HepG2 (cell line): ENCODE results near the gene HAGHL. TPM values are rescaled to one million over a fixed set of nuclear protein-coding genes. Genes with fewer than 3 reads are reported as not detected.

Source experiments
- ERF ChIP-seq: IDR thresholded peaks from 2 replicates; pipeline ENCODE4 v1.6.1; 2018; ENCODE audit warnings: missing biosample characterization, missing genetic modification reagents
- LCORL ChIP-seq, 2 experiments: fragments of 450-650 bp in 1 of 2; sonication (generic) in 1 of 2; formaldehyde crosslinking in 1 of 2; IDR thresholded peaks; 2 replicates each; pipeline versions ENCODE4 v1.5.0 to v1.6.1; 2017 to 2020; ENCODE audit warnings: antibody characterized with exemption in 1 of 2, missing genetic modification reagents in 1 of 2
- MTF2 ChIP-seq: sonication (generic); formaldehyde crosslinking; IDR thresholded peaks from 2 replicates; pipeline ENCODE4 v1.5.0; 2020; ENCODE audit warnings: missing genetic modification reagents, borderline replicate concordance
- REL ChIP-seq: sonication (generic); formaldehyde crosslinking; conservative IDR thresholded peaks from 2 replicates; pipeline ENCODE4 v1.8.0; 2022; ENCODE audit warnings: mild to moderate bottlenecking, missing genetic modification reagents, moderate library complexity
- REPIN1 ChIP-seq: sonication (generic); formaldehyde crosslinking; IDR thresholded peaks from 2 replicates; pipeline ENCODE4 v1.8.0; 2022; ENCODE audit warnings: missing genetic modification reagents, low read depth, mild to moderate bottlenecking, borderline replicate concordance
- SETDB1 ChIP-seq: sonication (generic); formaldehyde crosslinking; IDR thresholded peaks from 2 replicates; pipeline ENCODE4 v1.5.1; 2020; ENCODE audit warnings: missing genetic modification reagents, mild to moderate bottlenecking, borderline replicate concordance
- TAF15 ChIP-seq: fragments of 200-400 bp; formaldehyde crosslinking; IDR thresholded peaks from one replicate; pipeline ENCODE4 v1.6.1; 2018; ENCODE audit warnings: mild to moderate bottlenecking, low read depth, low read length; ENCODE audit not compliant: poor library complexity, severe bottlenecking
- TCF12 ChIP-seq, 2 experiments: fragments of 450-650 bp in 1 of 2; sonication (generic) in 1 of 2; formaldehyde crosslinking in 1 of 2; IDR thresholded peaks; 2 replicates each; pipeline versions ENCODE4 v1.6.1 to v1.8.0; 2017 to 2022; ENCODE audit warnings: antibody characterized with exemption in 1 of 2, mild to moderate bottlenecking in 1 of 2, missing genetic modification reagents in 1 of 2, moderate library complexity in 1 of 2
- THRA ChIP-seq: sonication (generic); formaldehyde crosslinking; IDR thresholded peaks from 2 replicates; pipeline ENCODE4 v1.4.0; 2020; ENCODE audit warnings: missing genetic modification reagents, borderline replicate concordance
- ZBTB42 ChIP-seq: sonication (generic); formaldehyde crosslinking; IDR thresholded peaks from 2 replicates; pipeline ENCODE4 v1.5.0; 2020; ENCODE audit warnings: mild to moderate bottlenecking, missing genetic modification reagents
- ZIK1 ChIP-seq: sonication (generic); formaldehyde crosslinking; IDR thresholded peaks from 2 replicates; pipeline ENCODE4 v1.5.0; 2020; ENCODE audit warnings: mild to moderate bottlenecking, low read depth, missing genetic modification reagents, borderline replicate concordance
- ZNF333 ChIP-seq: sonication (generic); formaldehyde crosslinking; IDR thresholded peaks from 2 replicates; pipeline ENCODE4 v1.4.0; 2020; ENCODE audit warnings: mild to moderate bottlenecking, missing genetic modification reagents, borderline replicate concordance
- ZNF414 ChIP-seq: sonication (generic); formaldehyde crosslinking; IDR thresholded peaks from 2 replicates; pipeline ENCODE4 v1.5.0; 2020; ENCODE audit warnings: missing genetic modification reagents
- ZNF572 ChIP-seq: sonication (generic); formaldehyde crosslinking; IDR thresholded peaks from 2 replicates; pipeline ENCODE4 v1.5.1; 2020; ENCODE audit warnings: mild to moderate bottlenecking, missing genetic modification reagents
- ZNF598 ChIP-seq: sonication (generic); formaldehyde crosslinking; IDR thresholded peaks from 2 replicates; pipeline ENCODE4 v1.5.1; 2020; ENCODE audit warnings: mild to moderate bottlenecking, missing genetic modification reagents, borderline replicate concordance
- polyA plus RNA-seq, 8 experiments: library from polyadenylated mRNA; depleted of rRNA in 3 of 8; stranded (reverse) in 7 of 8; unstranded in 1 of 8; fragments of >200 nt; fragmentation: Illumina TruSeq in 4 of 8; extraction: Trizol in 4 of 8; gene quantifications; 2 replicates each; pipeline versions ENCODE4 v1.2.1 to v1.2.3, GENCODE V29; 2011 to 2016; ENCODE audit warnings: low read depth in 4 of 8, missing spikeins in 1 of 8, mixed read lengths in 1 of 8; ENCODE audit not compliant: insufficient read depth in 1 of 8
- total RNA-seq, 5 experiments: library from RNA; depleted of rRNA; stranded (reverse); fragments of >200 nt; fragmentation: Illumina TruSeq; extraction: Trizol; gene quantifications; 2 replicates each; pipeline ENCODE4 v1.2.3, GENCODE V29; 2016; ENCODE audit warnings: low read depth in 1 of 5
- TF ChIP-seq, protein P1 (sequence below): sonication (generic); formaldehyde crosslinking; IDR thresholded peaks from 2 replicates; pipeline ENCODE4 v1.4.0; 2020; ENCODE audit warnings: mild to moderate bottlenecking, low read depth, missing genetic modification reagents
- TF ChIP-seq, protein P2 (sequence below): sonication (generic); formaldehyde crosslinking; IDR thresholded peaks from 2 replicates; pipeline ENCODE4 v1.4.0; 2020; ENCODE audit warnings: low read depth, missing genetic modification reagents
- TF ChIP-seq, protein P3 (sequence below): IDR thresholded peaks from 2 replicates; pipeline ENCODE4 v1.6.1; 2016; ENCODE audit warnings: missing compliant biosample characterization, missing genetic modification reagents, borderline replicate concordance

The HAGHL gene
- total and polyA plus RNA-seq, 2 of the 13 experiments (the other 11 are each of a cell fraction or from before 2014, with no cell fraction given), result 3.4 to 8.4 TPM

- TF ChIP-seq TCF12 (IDR thresholded peaks at IDR 0.05), result no peak
- 0 out of 2 replicates have a peak, but pooled peaks have one; percentile 13 for TF ChIP-seq TCF12 (CRISPR knock-in tag; IDR thresholded peaks at IDR 0.05)
- no peak for TF ChIP-seq ZBTB42 (CRISPR knock-in tag)
- 0 out of 2 replicates have a peak, but pooled peaks have one; percentile 1 for TF ChIP-seq ERF (CRISPR knock-in tag)
- TF ChIP-seq SETDB1 (CRISPR knock-in tag), result no peak
- no peak for TF ChIP-seq REPIN1
- peak; percentile 39 for TF ChIP-seq TAF15
- no peak for TF ChIP-seq LCORL (IDR thresholded peaks at IDR 0.05)
- peak; percentile 50; the same call in 1 of the 2 replicates for TF ChIP-seq LCORL (CRISPR knock-in tag; IDR thresholded peaks at IDR 0.05)
- peak; percentile 62; the same call in 1 of the 2 replicates for TF ChIP-seq ZNF572
- TF ChIP-seq, protein P1, sequence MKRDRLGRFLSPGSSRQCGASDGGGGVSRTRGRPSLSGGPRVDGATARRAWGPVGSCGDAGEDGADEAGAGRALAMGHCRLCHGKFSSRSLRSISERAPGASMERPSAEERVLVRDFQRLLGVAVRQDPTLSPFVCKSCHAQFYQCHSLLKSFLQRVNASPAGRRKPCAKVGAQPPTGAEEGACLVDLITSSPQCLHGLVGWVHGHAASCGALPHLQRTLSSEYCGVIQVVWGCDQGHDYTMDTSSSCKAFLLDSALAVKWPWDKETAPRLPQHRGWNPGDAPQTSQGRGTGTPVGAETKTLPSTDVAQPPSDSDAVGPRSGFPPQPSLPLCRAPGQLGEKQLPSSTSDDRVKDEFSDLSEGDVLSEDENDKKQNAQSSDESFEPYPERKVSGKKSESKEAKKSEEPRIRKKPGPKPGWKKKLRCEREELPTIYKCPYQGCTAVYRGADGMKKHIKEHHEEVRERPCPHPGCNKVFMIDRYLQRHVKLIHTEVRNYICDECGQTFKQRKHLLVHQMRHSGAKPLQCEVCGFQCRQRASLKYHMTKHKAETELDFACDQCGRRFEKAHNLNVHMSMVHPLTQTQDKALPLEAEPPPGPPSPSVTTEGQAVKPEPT (CRISPR knock-in tag), result no peak
- TF ChIP-seq, protein P2, sequence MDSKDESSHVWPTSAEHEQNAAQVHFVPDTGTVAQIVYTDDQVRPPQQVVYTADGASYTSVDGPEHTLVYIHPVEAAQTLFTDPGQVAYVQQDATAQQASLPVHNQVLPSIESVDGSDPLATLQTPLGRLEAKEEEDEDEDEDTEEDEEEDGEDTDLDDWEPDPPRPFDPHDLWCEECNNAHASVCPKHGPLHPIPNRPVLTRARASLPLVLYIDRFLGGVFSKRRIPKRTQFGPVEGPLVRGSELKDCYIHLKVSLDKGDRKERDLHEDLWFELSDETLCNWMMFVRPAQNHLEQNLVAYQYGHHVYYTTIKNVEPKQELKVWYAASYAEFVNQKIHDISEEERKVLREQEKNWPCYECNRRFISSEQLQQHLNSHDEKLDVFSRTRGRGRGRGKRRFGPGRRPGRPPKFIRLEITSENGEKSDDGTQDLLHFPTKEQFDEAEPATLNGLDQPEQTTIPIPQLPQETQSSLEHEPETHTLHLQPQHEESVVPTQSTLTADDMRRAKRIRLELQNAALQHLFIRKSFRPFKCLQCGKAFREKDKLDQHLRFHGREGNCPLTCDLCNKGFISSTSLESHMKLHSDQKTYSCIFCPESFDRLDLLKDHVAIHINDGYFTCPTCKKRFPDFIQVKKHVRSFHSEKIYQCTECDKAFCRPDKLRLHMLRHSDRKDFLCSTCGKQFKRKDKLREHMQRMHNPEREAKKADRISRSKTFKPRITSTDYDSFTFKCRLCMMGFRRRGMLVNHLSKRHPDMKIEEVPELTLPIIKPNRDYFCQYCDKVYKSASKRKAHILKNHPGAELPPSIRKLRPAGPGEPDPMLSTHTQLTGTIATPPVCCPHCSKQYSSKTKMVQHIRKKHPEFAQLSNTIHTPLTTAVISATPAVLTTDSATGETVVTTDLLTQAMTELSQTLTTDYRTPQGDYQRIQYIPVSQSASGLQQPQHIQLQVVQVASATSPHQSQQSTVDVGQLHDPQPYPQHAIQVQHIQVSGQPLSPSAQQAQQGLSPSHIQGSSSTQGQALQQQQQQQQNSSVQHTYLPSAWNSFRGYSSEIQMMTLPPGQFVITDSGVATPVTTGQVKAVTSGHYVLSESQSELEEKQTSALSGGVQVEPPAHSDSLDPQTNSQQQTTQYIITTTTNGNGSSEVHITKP, result 0 out of 2 replicates have a peak, but pooled peaks have one; percentile 1
- TF ChIP-seq, protein P3, sequence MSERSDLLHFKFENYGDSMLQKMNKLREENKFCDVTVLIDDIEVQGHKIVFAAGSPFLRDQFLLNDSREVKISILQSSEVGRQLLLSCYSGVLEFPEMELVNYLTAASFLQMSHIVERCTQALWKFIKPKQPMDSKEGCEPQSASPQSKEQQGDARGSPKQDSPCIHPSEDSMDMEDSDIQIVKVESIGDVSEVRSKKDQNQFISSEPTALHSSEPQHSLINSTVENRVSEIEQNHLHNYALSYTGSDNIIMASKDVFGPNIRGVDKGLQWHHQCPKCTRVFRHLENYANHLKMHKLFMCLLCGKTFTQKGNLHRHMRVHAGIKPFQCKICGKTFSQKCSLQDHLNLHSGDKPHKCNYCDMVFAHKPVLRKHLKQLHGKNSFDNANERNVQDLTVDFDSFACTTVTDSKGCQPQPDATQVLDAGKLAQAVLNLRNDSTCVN (CRISPR knock-in tag), result 0 out of 2 replicates have a peak, but pooled peaks have one; percentile 10
- TF ChIP-seq ZNF598, result peak; percentile 41; the same call in 1 of the 2 replicates
- 0 out of 2 replicates have a peak, but pooled peaks have one; percentile 30 for TF ChIP-seq REL (CRISPR knock-in tag)
- TF ChIP-seq ZIK1 (CRISPR knock-in tag), result peak; percentile 20; the same call in 1 of the 2 replicates
- no peak for TF ChIP-seq THRA (CRISPR knock-in tag)
- TF ChIP-seq ZNF333 (CRISPR knock-in tag), result peak; percentile 39; the same call in 1 of the 2 replicates
- 0 out of 2 replicates have a peak, but pooled peaks have one; percentile 59 for TF ChIP-seq ZNF414 (CRISPR knock-in tag)
- peak; percentile 74; the same call in 1 of the 2 replicates for TF ChIP-seq MTF2 (CRISPR knock-in tag)
These were observed 6.4 kb upstream of the HAGHL start (continued) for GRCh38 chr16:720447-720989.
